H1 (cell line): ENCODE measurements around the gene ATPAF1. TPM values are rescaled to one million over a fixed set of nuclear protein-coding genes. Genes with fewer than 3 reads are reported as not detected.

ENCODE experiments used
- CTCF ChIA-PET: fragments of 300-600 bp; sonication (Branson Sonifier 250); formaldehyde crosslinking; loops from one replicate; lab custom pipeline; 2021; ENCODE audit not compliant: partially characterized antibody; lab: Charles Lee
- POLR2A ChIA-PET: fragments of 300-600 bp; sonication (Branson Sonifier 250); formaldehyde crosslinking; loops from one replicate; lab custom pipeline; 2021; ENCODE audit warnings: inconsistent platforms; ENCODE audit not compliant: partially characterized antibody; lab: Charles Lee
- DNase-seq, 2 experiments: peaks; one replicate each; pipeline versions ENCODE4 v3.0.0 to v3.0.0-alpha.2; 2010 to 2022; ENCODE audit warnings: low spot score in 2 of 2, low read depth in 1 of 2, mixed read lengths in 1 of 2
- FAIRE-seq: peaks from 2 replicates; lab custom pipeline; 2011; peaks lifted over from hg19 to GRCh38; lab: Jason Lieb, UNC
- H2AFZ ChIP-seq: 2 replicates; pipeline ENCODE4 v1.8.1; 2012; ENCODE audit warnings: low read length, inconsistent platforms
- H2AK5ac ChIP-seq: 2 replicates; pipeline ENCODE4 v1.6.1; 2013; ENCODE audit warnings: low read depth, low read length
- H2BK120ac ChIP-seq: replicated peaks from 2 replicates; pipeline ENCODE3; 2013; ENCODE audit warnings: low read depth, low read length, inconsistent platforms
- H2BK12ac ChIP-seq: 2 replicates; pipeline ENCODE4 v1.6.1; 2013; ENCODE audit warnings: low read depth, low read length
- H2BK15ac ChIP-seq: 2 replicates; pipeline ENCODE4 v1.6.1; 2013; ENCODE audit warnings: low read length
- H2BK20ac ChIP-seq: 2 replicates; pipeline ENCODE4 v1.6.1; 2013; ENCODE audit warnings: low read length
- H2BK5ac ChIP-seq: 2 replicates; pipeline ENCODE4 v1.6.1; 2013; ENCODE audit warnings: low read depth, low read length
- H3K14ac ChIP-seq: 2 replicates; pipeline ENCODE4 v1.6.1; 2013; ENCODE audit warnings: inconsistent platforms; ENCODE audit not compliant: insufficient read length
- H3K18ac ChIP-seq: 2 replicates; pipeline ENCODE4 v1.6.1; 2013; ENCODE audit warnings: low read length; ENCODE audit errors: extremely low read depth
- H3K23ac ChIP-seq: 2 replicates; pipeline ENCODE4 v1.6.1; 2013; ENCODE audit warnings: inconsistent platforms; ENCODE audit not compliant: insufficient read length
- H3K23me2 ChIP-seq: 2 replicates; pipeline ENCODE4 v1.6.1; 2013; ENCODE audit warnings: low read depth, low read length
- H3K27ac ChIP-seq: 2 replicates; pipeline ENCODE4 v1.6.1; 2011; ENCODE audit warnings: low read depth, low read length, inconsistent platforms
- H3K27me3 ChIP-seq, 4 experiments: replicated peaks in 1 of 4; 1 replicate in 1 of 4; 2 replicates in 3 of 4; pipeline versions ENCODE4 v1.6.1 to v1.8.1; 2011 to 2013; ENCODE audit warnings: low read length in 3 of 4, mild to moderate bottlenecking in 3 of 4, inconsistent platforms in 2 of 4, mixed read lengths in 2 of 4, moderate library complexity in 1 of 4; ENCODE audit not compliant: control insufficient read depth in 3 of 4, insufficient read depth in 3 of 4; ENCODE audit errors: extremely low read depth in 1 of 4
- H3K36me3 ChIP-seq, 4 experiments: 2 replicates each; pipeline versions ENCODE4 v1.6.1 to v1.8.1; 2011 to 2013; ENCODE audit warnings: mild to moderate bottlenecking in 4 of 4, low read length in 3 of 4, moderate library complexity in 2 of 4, control low read depth in 1 of 4, inconsistent platforms in 1 of 4; ENCODE audit not compliant: insufficient read depth in 4 of 4, control insufficient read depth in 2 of 4
- H3K4ac ChIP-seq: replicated peaks from 2 replicates; pipeline ENCODE3; 2013; ENCODE audit warnings: low read length, low read depth, mixed read lengths, inconsistent platforms; ENCODE audit not compliant: insufficient read length
- H3K4me1 ChIP-seq, 4 experiments: replicated peaks in 1 of 4; 1 replicate in 1 of 4; 2 replicates in 3 of 4; pipeline versions ENCODE4 v1.6.1 to v1.8.1; 2011 to 2013; ENCODE audit warnings: low read length in 3 of 4, inconsistent platforms in 2 of 4, mixed read lengths in 1 of 4; ENCODE audit not compliant: insufficient read depth in 4 of 4, control insufficient read depth in 3 of 4
- H3K4me2 ChIP-seq, 2 experiments: 2 replicates each; pipeline versions ENCODE4 v1.6.1 to v1.8.1; 2011 to 2013; ENCODE audit warnings: low read depth in 2 of 2, low read length in 2 of 2, control low read depth in 1 of 2, inconsistent platforms in 1 of 2, mild to moderate bottlenecking in 1 of 2; ENCODE audit not compliant: insufficient read depth in 1 of 2
- H3K4me3 ChIP-seq, 4 experiments: fragments of 200-600, 300-600 bp in 1 of 4; sonication (generic), shearing (Covaris generic), sonication (Bioruptor Twin) in 1 of 4; 2 replicates each; pipeline versions ENCODE4 v1.5.1 to v1.8.1; 2011 to 2016; ENCODE audit warnings: low read length in 4 of 4, low read depth in 3 of 4, control low read depth in 2 of 4, inconsistent platforms in 2 of 4, mild to moderate bottlenecking in 2 of 4, mixed read lengths in 1 of 4, moderate library complexity in 1 of 4; ENCODE audit not compliant: insufficient read depth in 2 of 4; ENCODE audit errors: extremely low read depth in 1 of 4
- H3K56ac ChIP-seq: replicated peaks from 2 replicates; pipeline ENCODE3; 2013; ENCODE audit warnings: low read depth, mild to moderate bottlenecking, mixed read lengths, low read length, inconsistent platforms; ENCODE audit not compliant: insufficient read length
- H3K79me1 ChIP-seq: 2 replicates; pipeline ENCODE4 v1.6.1; 2013; ENCODE audit warnings: low read depth, low read length, control low read depth
- H3K79me2 ChIP-seq, 2 experiments: 2 replicates each; pipeline versions ENCODE4 v1.6.1 to v1.8.1; 2012 to 2013; ENCODE audit warnings: low read length in 2 of 2, mild to moderate bottlenecking in 2 of 2, inconsistent platforms in 1 of 2; ENCODE audit not compliant: insufficient read depth in 2 of 2, control insufficient read depth in 1 of 2
- H3K9ac ChIP-seq, 4 experiments: replicated peaks in 1 of 4; 1 replicate in 1 of 4; 2 replicates in 3 of 4; pipeline versions ENCODE4 v1.6.1 to v1.8.1; 2011 to 2013; ENCODE audit warnings: low read depth in 3 of 4, low read length in 3 of 4, control low read depth in 2 of 4, mild to moderate bottlenecking in 2 of 4, moderate library complexity in 2 of 4, inconsistent platforms in 1 of 4; ENCODE audit errors: extremely low read depth in 1 of 4
- H3K9me3 ChIP-seq, 2 experiments: 2 replicates each; pipeline versions ENCODE4 v1.6.1 to v1.8.1; 2012 to 2013; ENCODE audit warnings: mild to moderate bottlenecking in 2 of 2, moderate library complexity in 2 of 2, control low read depth in 1 of 2, inconsistent platforms in 1 of 2, low read depth in 1 of 2, low read length in 1 of 2, mixed read lengths in 1 of 2; ENCODE audit not compliant: insufficient read depth in 2 of 2
- H4K20me1 ChIP-seq, 2 experiments: replicated peaks in 1 of 2; 2 replicates each; pipeline versions ENCODE3 to v1.8.1; 2011 to 2013; ENCODE audit warnings: inconsistent platforms in 2 of 2, low read length in 2 of 2, mild to moderate bottlenecking in 1 of 2; ENCODE audit not compliant: insufficient read depth in 2 of 2, control insufficient read depth in 1 of 2
- H4K5ac ChIP-seq: 2 replicates; pipeline ENCODE4 v1.6.1; 2013; ENCODE audit warnings: low read length, low read depth, mixed read lengths, inconsistent platforms; ENCODE audit not compliant: insufficient read length
- H4K8ac ChIP-seq: 2 replicates; pipeline ENCODE4 v1.8.0; 2013; ENCODE audit warnings: mild to moderate bottlenecking, moderate library complexity, low read length, inconsistent platforms; ENCODE audit not compliant: insufficient read depth; ENCODE audit errors: extremely low read depth
- H4K91ac ChIP-seq: replicated peaks from 2 replicates; pipeline ENCODE3; 2013; ENCODE audit warnings: low read length, mixed read lengths, inconsistent platforms; ENCODE audit not compliant: insufficient read length
- ASH2L ChIP-seq: fragments of 200-600, 300-600 bp; sonication (generic); IDR thresholded peaks from one replicate; pipeline ENCODE4 v1.7.1; 2017; ENCODE audit warnings: low read length
- EZH2 ChIP-seq: fragments of 200-600 bp; sonication (generic); IDR thresholded peaks from 2 replicates; pipeline ENCODE4 v1.7.1; 2012; ENCODE audit warnings: low read depth, mild to moderate bottlenecking, moderate library complexity, low read length, inconsistent platforms; ENCODE audit not compliant: severe bottlenecking
- NRF1 ChIP-seq: IDR thresholded peaks from 2 replicates; pipeline ENCODE4 v1.6.1; 2011; ENCODE audit warnings: mild to moderate bottlenecking, low read depth, low read length, improper control_type of control experiment
- WGBS, 2 experiments: shearing (Covaris generic) in 1 of 2; methylation state at CpG; one replicate each; pipeline versions ENCODE4 v1.1.6 to v1.1.7; 2013 to 2015; ENCODE audit warnings: low lambda C conversion rate in 2 of 2, mixed read lengths in 2 of 2, inconsistent platforms in 1 of 2, low coverage in 1 of 2, missing lambda C conversion rate in 1 of 2; ENCODE audit not compliant: insufficient replicate concordance in 2 of 2, insufficient coverage in 1 of 2, insufficient read length in 1 of 2; ENCODE audit errors: extremely low coverage in 1 of 2, missing lambda C conversion rate in 1 of 2; 5-methylcytosine and 5-hydroxymethylcytosine counted together
- polyA plus RNA-seq, 7 experiments: library from polyadenylated mRNA; depleted of rRNA in 3 of 7; stranded (reverse) in 5 of 7; unstranded in 2 of 7; fragments of >200 nt in 5 of 7; fragments of 200-250 nt in 2 of 7; gene quantifications; 1 replicate in 5 of 7; 2 replicates in 1 of 7; 4 replicates in 1 of 7; pipeline versions ENCODE4 v1.2.1 to v1.2.3, GENCODE V29; 2011 to 2013; ENCODE audit warnings: missing spikeins in 2 of 7, mixed read lengths in 2 of 7
- total RNA-seq: library from RNA; stranded (reverse); fragmentation: NEBNext Ultra II Directional; extraction: Animal tissue kit (Norgen Biotek cat#: 25700); gene quantifications from 2 replicates; pipeline ENCODE4 v1.2.1, GENCODE V29; 2021

The ATPAF1 gene
- total and polyA plus RNA-seq, 2 of the 8 experiments (the other 6 are each of a cell fraction or from before 2014, with no cell fraction given): 46.7 to 55.9 TPM

- ChIA-PET CTCF (interaction anchor here (0.7 to 10.9 kb wide), 2 partner anchors 18 to 92 kb away, joined by 4 to 78 read pairs; partner anchors contain the start of gene MOB3C), POLR2A (interaction anchor here (1.4 kb wide), 1 partner anchor 13 kb away, joined by 5 read pairs; no protein-coding TSS in a partner anchor)
- H3K9me3 ChIP-seq: no peaks in the 10 kb centered on the region
- no peak overlapping the region for H3K4ac ChIP-seq
- no peak overlapping the region for H3K23ac ChIP-seq
- H3K23me2 ChIP-seq: no peaks in the 10 kb centered on the region
- peaks cover 0 to 21% (median 8%) of the 10 kb centered on the region in 4 experiments; a peak in 6 of 8 replicates for H3K36me3 ChIP-seq
- H3K56ac ChIP-seq: no peak overlapping the region
- no peak overlapping the region for H2BK20ac ChIP-seq
- no peak for DNase-seq
- no peak overlapping the region for H2AFZ ChIP-seq
- H3K18ac ChIP-seq: no peak overlapping the region
- H2BK5ac ChIP-seq: no peak overlapping the region
- H3K27ac ChIP-seq: no peak overlapping the region
- no peak overlapping the region for H3K14ac ChIP-seq
- H4K91ac ChIP-seq: no peak overlapping the region
- H3K79me2 ChIP-seq: no peaks in the 10 kb centered on the region
- WGBS, 2 experiments: 42% methylated on average over 2 of the region's 2 CpGs; no CpG with 5 or more reads in 1 of the 2 experiments
- no peak overlapping the region for H4K8ac ChIP-seq
- H2BK12ac ChIP-seq: no peak overlapping the region
- no peaks in the 10 kb centered on the region for H3K79me1 ChIP-seq
- no peak for FAIRE-seq
- no peak overlapping the region for H2BK120ac ChIP-seq
- no peaks in the 10 kb centered on the region for H4K20me1 ChIP-seq
- no peak overlapping the region for H2AK5ac ChIP-seq
- no peaks in the 10 kb centered on the region for H3K27me3 ChIP-seq
- no peaks in the 10 kb centered on the region for H3K4me1 ChIP-seq
- H4K5ac ChIP-seq: no peak overlapping the region
- no peak overlapping the region for H3K4me3 ChIP-seq
- H2BK15ac ChIP-seq: no peak overlapping the region
- H3K9ac ChIP-seq: no peak overlapping the region
- no peak overlapping the region for H3K4me2 ChIP-seq
- TF ChIP-seq NRF1 (no peak), ASH2L (no peak), EZH2 (no peak)
Observed at GRCh38 chr1:46637444-46638083, 30.6 kb downstream of the ATPAF1 start.
